ENCODE measurements around the gene HDAC9.

Gene HDAC9

DNA sequence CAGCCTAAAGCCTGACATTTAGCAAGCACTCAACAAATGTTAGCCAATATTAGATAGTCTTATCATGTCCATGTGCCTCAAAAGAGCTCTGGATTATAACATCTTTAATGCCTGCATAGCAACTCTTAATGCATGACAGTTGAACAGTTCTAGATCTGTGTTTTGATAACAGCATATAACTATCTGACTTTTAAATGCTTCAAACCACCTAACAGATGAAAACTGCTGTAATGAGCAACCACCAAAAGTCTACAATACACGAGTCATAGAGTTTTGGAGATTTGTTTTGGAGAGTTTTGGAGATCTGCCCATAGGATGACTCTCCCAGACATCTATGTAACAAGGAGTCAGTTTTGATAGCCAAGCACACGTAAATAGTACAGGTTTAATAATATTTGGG, 394.6 kb downstream of the HDAC9 start (continued):
- no peak for TF ChIP-seq REPIN1 (tag by site-specific recombination; IDR thresholded peaks at IDR 0.05; ENCODE audit: low read depth)

DNA sequence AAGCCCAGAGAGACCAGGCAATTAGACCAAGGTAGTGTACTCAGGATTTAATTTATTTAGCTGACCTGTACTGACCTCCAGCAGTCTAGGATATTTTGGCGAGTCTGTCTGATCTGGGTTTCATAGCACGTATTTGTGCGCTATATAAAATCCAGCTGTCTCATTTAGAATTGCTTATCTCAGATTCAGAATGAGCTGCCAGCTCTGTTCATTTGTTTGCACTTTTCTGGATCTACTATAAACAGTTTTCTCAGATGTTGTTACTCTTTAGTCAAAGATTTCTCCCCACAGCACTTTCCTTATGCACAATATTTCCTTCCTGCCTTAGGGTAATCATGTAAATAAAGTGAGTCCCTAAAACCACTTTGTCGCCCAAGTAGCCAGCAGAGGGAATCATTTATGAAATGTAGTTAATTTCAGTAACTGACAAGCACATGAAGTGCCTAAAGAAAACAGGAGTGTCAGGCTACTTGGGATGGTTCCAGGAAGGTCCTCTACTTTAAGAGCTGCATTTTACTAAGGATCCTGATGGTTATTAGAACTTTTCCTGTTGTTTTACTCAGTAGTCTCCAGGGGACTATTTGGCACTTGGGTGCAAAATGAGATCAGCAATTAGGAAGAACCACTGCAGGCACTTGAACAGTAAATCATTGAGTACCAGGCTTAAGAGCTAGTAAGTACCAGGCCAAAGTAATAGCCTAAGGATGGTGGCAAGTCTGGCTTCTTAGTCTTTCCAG, 395.5 kb downstream of the HDAC9 start:
- no peaks in the 10 kb centered on the region for H3K36me3 ChIP-seq (ENCODE audit: control insufficient read depth in 2 of 2, insufficient read depth in 1 of 2, low read length in 2 of 2)

DNA sequence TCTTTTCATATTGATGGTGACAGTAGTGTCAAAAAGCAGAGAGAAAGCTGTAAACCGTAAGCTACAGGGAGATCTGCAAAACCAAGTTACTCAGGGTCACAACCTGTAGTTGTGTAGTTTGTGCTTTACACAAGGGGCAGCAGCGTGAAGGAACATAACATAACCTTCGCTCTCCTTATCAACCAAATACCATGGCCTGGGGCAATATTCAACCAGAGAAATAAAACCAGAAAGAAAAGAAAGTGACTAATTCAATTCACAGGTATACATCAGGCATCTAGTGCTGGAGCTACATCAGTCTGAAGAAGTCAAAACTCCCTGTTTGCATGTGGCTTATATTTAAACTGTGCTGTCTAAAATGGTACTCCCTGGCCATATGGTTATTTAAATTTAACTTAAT, 397.6 kb downstream of the HDAC9 start:
- ChIA-PET CTCF (no interaction called here), POLR2A (no interaction called here)
- H3K4me3 ChIP-seq (ENCODE audit: low read depth, low read length) = no peak overlapping the region
- no peaks in the 10 kb centered on the region for H3K9me3 ChIP-seq (ENCODE audit: control insufficient read depth, insufficient read depth, low read depth, low read length)
- H3K36me3 ChIP-seq (ENCODE audit: control insufficient read depth in 2 of 2, insufficient read depth in 1 of 2, low read length in 2 of 2) = no peaks in the 10 kb centered on the region
- H3K4me1 ChIP-seq (ENCODE audit: control insufficient read depth, insufficient read depth, low read length) = peaks cover 21% of the 10 kb centered on the region
- no peak overlapping the region for H3K27ac ChIP-seq (ENCODE audit: extremely low read depth, low read depth, low read length)
- TF ChIP-seq KLF8 (tag by site-specific recombination; IDR thresholded peaks at IDR 0.05) = no peak
- TF ChIP-seq, protein P1, sequence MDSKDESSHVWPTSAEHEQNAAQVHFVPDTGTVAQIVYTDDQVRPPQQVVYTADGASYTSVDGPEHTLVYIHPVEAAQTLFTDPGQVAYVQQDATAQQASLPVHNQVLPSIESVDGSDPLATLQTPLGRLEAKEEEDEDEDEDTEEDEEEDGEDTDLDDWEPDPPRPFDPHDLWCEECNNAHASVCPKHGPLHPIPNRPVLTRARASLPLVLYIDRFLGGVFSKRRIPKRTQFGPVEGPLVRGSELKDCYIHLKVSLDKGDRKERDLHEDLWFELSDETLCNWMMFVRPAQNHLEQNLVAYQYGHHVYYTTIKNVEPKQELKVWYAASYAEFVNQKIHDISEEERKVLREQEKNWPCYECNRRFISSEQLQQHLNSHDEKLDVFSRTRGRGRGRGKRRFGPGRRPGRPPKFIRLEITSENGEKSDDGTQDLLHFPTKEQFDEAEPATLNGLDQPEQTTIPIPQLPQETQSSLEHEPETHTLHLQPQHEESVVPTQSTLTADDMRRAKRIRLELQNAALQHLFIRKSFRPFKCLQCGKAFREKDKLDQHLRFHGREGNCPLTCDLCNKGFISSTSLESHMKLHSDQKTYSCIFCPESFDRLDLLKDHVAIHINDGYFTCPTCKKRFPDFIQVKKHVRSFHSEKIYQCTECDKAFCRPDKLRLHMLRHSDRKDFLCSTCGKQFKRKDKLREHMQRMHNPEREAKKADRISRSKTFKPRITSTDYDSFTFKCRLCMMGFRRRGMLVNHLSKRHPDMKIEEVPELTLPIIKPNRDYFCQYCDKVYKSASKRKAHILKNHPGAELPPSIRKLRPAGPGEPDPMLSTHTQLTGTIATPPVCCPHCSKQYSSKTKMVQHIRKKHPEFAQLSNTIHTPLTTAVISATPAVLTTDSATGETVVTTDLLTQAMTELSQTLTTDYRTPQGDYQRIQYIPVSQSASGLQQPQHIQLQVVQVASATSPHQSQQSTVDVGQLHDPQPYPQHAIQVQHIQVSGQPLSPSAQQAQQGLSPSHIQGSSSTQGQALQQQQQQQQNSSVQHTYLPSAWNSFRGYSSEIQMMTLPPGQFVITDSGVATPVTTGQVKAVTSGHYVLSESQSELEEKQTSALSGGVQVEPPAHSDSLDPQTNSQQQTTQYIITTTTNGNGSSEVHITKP (tag by site-specific recombination; IDR thresholded peaks at IDR 0.05) = no peak
- TF ChIP-seq ZNF302 (tag by site-specific recombination; IDR thresholded peaks at IDR 0.05; ENCODE audit: low read depth) = no peak
- no peak for TF ChIP-seq BCL11B (tag by site-specific recombination; IDR thresholded peaks at IDR 0.05; ENCODE audit: low read depth)
- TF ChIP-seq ZNF133 (tag by site-specific recombination; IDR thresholded peaks at IDR 0.05) = no peak

More for the DNA sequence above, 395.5 kb downstream of the HDAC9 start:
- TF ChIP-seq ZNF366 (tag by site-specific recombination; conservative IDR thresholded peaks at IDR 0.05) (0 out of 2 replicates have a peak, but pooled peaks have one; percentile 20), ZEB2 (tag by site-specific recombination; IDR thresholded peaks at IDR 0.05) (peak; percentile 51), FEZF1 (tag by site-specific recombination; IDR thresholded peaks at IDR 0.05) (peak; percentile 88), ZSCAN30 (tag by site-specific recombination; IDR thresholded peaks at IDR 0.05) (peak; percentile 28; the same call in 1 of the 2 replicates), MZF1 (tag by site-specific recombination; IDR thresholded peaks at IDR 0.05; ENCODE audit: borderline replicate concordance) (peak; percentile 52; the same call in 1 of the 2 replicates), ZBTB8A (tag by site-specific recombination; IDR thresholded peaks at IDR 0.05) (0 out of 2 replicates have a peak, but pooled peaks have one; percentile 24), ZNF558 (tag by site-specific recombination; IDR thresholded peaks at IDR 0.05) (no peak), ZBTB7A (tag by site-specific recombination; IDR thresholded peaks at IDR 0.05; ENCODE audit: low read depth) (no peak), GLIS1 (tag by site-specific recombination; IDR thresholded peaks at IDR 0.05) (peak; percentile 50), ZNF423 (tag by site-specific recombination; IDR thresholded peaks at IDR 0.05) (peak; percentile 85), TRIM28 (IDR thresholded peaks at IDR 0.05; ENCODE audit: borderline replicate concordance, low read length) (peak; percentile 33; the same call in 1 of the 2 replicates), ZFP41 (tag by site-specific recombination; IDR thresholded peaks at IDR 0.05; ENCODE audit: borderline replicate concordance) (no peak), GLI2 (tag by site-specific recombination; IDR thresholded peaks at IDR 0.05; ENCODE audit: borderline replicate concordance, low read depth) (0 out of 2 replicates have a peak, but pooled peaks have one; percentile 12), OSR2 (tag by site-specific recombination; IDR thresholded peaks at IDR 0.05) (peak; percentile 85), ZNF549 (tag by site-specific recombination; IDR thresholded peaks at IDR 0.05) (peak; percentile 86)
- TF ChIP-seq, protein P2, sequence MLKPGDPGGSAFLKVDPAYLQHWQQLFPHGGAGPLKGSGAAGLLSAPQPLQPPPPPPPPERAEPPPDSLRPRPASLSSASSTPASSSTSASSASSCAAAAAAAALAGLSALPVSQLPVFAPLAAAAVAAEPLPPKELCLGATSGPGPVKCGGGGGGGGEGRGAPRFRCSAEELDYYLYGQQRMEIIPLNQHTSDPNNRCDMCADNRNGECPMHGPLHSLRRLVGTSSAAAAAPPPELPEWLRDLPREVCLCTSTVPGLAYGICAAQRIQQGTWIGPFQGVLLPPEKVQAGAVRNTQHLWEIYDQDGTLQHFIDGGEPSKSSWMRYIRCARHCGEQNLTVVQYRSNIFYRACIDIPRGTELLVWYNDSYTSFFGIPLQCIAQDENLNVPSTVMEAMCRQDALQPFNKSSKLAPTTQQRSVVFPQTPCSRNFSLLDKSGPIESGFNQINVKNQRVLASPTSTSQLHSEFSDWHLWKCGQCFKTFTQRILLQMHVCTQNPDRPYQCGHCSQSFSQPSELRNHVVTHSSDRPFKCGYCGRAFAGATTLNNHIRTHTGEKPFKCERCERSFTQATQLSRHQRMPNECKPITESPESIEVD (tag by site-specific recombination; IDR thresholded peaks at IDR 0.05) = peak; percentile 89
- TF ChIP-seq, protein P3, sequence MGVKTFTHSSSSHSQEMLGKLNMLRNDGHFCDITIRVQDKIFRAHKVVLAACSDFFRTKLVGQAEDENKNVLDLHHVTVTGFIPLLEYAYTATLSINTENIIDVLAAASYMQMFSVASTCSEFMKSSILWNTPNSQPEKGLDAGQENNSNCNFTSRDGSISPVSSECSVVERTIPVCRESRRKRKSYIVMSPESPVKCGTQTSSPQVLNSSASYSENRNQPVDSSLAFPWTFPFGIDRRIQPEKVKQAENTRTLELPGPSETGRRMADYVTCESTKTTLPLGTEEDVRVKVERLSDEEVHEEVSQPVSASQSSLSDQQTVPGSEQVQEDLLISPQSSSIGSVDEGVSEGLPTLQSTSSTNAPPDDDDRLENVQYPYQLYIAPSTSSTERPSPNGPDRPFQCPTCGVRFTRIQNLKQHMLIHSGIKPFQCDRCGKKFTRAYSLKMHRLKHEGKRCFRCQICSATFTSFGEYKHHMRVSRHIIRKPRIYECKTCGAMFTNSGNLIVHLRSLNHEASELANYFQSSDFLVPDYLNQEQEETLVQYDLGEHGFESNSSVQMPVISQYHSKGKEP (tag by site-specific recombination; IDR thresholded peaks at IDR 0.05) = peak; percentile 58; the same call in 1 of the 2 replicates
- TF ChIP-seq, protein P4, sequence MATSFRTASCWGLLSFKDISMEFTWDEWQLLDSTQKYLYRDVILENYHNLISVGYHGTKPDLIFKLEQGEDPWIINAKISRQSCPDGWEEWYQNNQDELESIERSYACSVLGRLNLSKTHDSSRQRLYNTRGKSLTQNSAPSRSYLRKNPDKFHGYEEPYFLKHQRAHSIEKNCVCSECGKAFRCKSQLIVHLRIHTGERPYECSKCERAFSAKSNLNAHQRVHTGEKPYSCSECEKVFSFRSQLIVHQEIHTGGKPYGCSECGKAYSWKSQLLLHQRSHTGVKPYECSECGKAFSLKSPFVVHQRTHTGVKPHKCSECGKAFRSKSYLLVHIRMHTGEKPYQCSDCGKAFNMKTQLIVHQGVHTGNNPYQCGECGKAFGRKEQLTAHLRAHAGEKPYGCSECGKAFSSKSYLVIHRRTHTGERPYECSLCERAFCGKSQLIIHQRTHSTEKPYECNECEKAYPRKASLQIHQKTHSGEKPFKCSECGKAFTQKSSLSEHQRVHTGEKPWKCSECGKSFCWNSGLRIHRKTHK (tag by site-specific recombination; IDR thresholded peaks at IDR 0.05) = no peak
- TF ChIP-seq, protein P5, sequence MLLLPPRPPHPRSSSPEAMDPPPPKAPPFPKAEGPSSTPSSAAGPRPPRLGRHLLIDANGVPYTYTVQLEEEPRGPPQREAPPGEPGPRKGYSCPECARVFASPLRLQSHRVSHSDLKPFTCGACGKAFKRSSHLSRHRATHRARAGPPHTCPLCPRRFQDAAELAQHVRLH (tag by site-specific recombination; IDR thresholded peaks at IDR 0.05) = no peak
- TF ChIP-seq, protein P6, sequence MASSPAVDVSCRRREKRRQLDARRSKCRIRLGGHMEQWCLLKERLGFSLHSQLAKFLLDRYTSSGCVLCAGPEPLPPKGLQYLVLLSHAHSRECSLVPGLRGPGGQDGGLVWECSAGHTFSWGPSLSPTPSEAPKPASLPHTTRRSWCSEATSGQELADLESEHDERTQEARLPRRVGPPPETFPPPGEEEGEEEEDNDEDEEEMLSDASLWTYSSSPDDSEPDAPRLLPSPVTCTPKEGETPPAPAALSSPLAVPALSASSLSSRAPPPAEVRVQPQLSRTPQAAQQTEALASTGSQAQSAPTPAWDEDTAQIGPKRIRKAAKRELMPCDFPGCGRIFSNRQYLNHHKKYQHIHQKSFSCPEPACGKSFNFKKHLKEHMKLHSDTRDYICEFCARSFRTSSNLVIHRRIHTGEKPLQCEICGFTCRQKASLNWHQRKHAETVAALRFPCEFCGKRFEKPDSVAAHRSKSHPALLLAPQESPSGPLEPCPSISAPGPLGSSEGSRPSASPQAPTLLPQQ (tag by site-specific recombination; IDR thresholded peaks at IDR 0.05) = 0 out of 2 replicates have a peak, but pooled peaks have one; percentile 24
- Histone ChIP-seq H3K27ac (ENCODE audit: extremely low read depth, low read depth, low read length) (peak overlapping the region; percentile 34), H3K9me3 (ENCODE audit: control insufficient read depth, insufficient read depth, low read depth, low read length) (no peaks in the 10 kb centered on the region), H3K4me3 (ENCODE audit: low read depth, low read length) (no peak overlapping the region), H3K4me1 (ENCODE audit: control insufficient read depth, insufficient read depth, low read length) (peaks cover 17% of the 10 kb centered on the region)
- CTCF ChIA-PET = interaction anchor here (0.5 to 1.2 kb wide), 4 partner anchors 16 to 1591 kb away, joined by 3 to 5 read pairs (median 4); no protein-coding TSS in a partner anchor
- POLR2A ChIA-PET = no interaction called here
